HG03108 (cell line): ENCODE measurements around the gene ADAM12.

Experiments
- ATAC-seq: cut with Tn5 transposase; IDR thresholded peaks from one replicate; pipeline ENCODE4 v1.9.1; 2021; ENCODE audit warnings: moderate library complexity; ENCODE audit not compliant: unreplicated experiment

The ADAM12 gene

DNA sequence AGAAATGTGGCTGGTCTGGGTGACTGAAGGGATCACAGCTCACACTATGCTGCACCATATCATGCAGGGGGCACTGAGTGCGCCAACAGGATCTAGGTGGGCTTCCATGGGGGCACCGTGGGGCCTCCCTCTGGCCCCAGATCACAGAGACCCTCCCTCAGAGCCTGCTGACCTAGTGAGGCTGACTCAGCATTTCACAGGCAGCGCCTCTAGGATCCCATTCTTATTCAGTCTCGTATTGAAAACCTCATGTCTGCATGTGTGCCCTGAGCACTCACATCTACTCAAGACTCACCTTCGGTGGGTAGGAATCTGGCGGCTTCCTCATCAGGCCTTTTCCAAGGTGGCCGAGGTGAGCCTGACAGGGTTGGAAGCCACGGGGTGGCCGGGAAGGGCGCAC is 350.3 kb downstream of the ADAM12 start:
- no peak for ATAC-seq

- ATAC-seq = no peak
Observed at GRCh38 chr10:126036515-126036914, 351.8 kb downstream of the ADAM12 start.

- ATAC-seq = no peak
Observed at GRCh38 chr10:126034586-126034985, 353.7 kb downstream of the ADAM12 start.

- ATAC-seq = no peak
Observed at GRCh38 chr10:126029999-126030398, 358.3 kb downstream of the ADAM12 start.

- ATAC-seq = no peak
Observed at GRCh38 chr10:126027692-126028091, 360.6 kb downstream of the ADAM12 start.

GRCh38 chr10:126022841-126023240 is 365.4 kb downstream of the ADAM12 start:
- no peak for ATAC-seq

DNA sequence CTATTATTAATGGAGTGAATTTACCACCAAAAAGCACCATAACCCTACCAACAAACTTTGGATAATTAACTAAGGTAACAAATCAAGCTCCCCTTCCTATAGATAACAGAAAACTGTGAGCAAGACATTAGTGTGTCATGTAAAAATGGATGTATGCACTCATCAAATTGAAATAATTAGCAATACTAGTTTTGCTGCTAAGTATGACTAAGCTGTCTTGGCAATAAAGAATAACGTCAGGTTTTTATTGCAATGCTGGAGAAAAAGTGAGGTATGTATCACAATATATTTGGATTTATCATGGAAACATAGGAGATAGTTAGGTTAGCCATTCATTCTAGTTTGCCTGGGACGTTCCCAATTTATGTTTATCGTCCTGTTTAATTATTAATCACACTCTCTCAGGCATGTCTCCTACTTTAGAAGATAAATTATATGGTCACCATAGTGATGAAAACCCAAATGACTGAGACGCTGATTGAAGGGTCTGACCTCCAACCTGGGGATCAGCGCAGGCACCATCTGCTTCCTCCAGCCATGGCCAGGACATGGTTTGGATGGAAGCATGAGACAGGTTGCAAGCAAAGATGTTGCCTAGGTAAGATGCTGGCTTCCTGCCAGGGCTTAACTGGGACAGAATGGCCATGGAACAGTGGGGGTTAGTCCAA is 366.3 kb downstream of the ADAM12 start:
- ATAC-seq = no peak

DNA sequence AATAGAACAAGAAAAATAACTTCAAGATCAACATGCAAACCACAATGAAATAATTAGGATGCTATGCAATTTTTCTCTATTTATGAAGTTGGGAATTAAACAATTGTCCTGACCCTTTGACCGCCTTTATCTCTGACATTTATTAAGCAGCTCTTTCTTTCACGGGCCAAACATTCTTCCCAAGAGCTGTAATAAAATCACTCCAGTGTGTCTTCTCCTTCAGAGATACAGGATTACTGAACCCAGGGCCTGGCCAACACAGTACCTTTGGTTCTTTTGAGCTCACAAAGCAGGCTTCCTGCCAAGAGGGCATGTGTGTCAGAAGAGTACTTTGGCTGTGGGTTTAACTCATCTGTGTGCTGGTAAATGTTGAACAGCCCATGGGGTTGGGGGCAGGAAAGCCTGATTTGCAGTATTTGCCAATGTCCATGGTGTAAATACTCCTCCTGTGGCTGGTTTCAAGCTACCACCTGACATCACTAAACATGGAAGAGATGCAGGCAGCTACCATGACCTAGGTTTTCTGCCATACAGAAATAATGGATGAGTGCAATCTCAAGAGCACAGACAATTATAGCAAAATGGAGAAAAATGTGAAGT is 370.2 kb downstream of the ADAM12 start:
- no peak for ATAC-seq

DNA sequence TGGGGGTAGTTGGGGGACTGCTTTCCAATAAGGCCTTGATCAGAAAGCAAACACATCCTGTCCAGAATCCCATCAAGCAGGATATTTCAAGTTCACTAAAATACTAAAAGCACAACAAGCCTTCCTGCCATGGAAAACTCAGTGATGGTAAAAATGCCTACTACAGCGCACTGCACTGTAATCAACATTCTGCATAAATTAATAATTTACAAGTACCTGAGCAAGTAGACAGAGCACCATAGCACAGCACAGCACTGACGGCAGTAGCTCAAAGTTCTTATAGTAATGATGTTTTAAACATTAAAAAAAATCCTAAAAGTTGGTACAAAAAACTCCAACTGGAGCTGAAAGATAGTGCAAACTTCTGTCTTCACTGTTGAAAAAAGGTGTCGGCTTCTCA is 371.4 kb downstream of the ADAM12 start:
- no peak for ATAC-seq

- ATAC-seq = no peak
Observed at GRCh38 chr10:126016156-126016805, 372.0 kb downstream of the ADAM12 start.

DNA sequence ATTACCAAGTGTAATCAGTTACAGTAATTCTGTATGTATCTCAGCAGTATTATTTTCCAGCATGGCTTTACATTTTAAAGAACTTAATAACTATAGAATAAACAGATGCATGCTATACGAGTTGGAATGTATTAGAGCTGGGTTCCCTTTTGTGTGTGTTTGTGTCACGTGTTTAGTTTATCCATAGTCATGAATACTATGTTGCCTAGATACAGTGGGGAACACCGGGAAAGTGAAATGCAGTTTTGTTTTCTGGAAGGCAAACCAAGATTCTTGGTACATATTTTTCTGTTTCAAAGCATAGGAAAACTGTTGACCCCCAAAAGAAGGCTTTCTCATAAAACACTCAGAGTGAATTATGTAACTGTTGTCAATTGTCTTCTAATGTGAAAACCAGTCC is 372.9 kb downstream of the ADAM12 start:
- no peak for ATAC-seq

DNA sequence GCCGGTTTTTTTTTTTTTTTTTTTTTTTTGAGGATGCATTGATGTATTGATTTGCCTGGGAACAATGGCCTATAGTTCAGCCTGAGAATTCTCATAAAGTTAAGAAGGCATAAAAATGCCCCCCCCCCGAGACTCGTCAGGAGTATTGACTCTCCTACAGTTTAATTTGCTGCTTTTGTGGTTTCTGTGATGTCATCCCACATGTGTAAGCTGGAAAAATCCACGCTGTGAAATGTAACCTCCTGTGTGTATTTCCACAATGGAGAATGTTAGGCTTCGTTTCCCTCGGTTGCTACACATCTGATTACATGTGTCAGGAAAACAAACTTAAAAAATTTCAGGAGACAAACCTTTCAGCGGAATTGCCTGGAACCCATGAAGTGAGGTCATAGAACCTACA is 374.0 kb downstream of the ADAM12 start:
- no peak for ATAC-seq

- ATAC-seq = no peak
Observed at GRCh38 chr10:126013489-126014281, 374.6 kb downstream of the ADAM12 start.

- ATAC-seq = no peak
Observed at GRCh38 chr10:126012485-126012884, 375.8 kb downstream of the ADAM12 start.

GRCh38 chr10:126011995-126012394 is 376.3 kb downstream of the ADAM12 start:
- no peak for ATAC-seq

DNA sequence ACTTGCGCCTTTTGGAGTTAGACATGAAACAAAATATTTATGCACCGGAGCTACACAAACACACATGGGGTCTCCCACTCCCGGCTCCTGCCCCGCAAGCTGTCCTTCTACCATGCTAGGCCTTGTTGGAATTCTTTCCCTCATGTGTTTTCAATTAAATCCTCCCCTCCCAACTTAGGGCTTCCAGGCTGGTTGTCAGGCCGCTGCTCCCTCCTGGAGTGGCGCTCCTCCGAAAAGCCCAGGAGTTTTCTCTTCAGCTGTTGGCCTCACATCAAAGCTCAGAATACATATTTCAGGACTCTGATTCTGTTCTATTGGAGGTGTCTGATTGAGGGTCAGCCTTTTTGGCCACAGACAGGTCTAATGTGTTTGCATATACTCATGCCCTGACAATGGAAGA is 378.6 kb downstream of the ADAM12 start:
- ATAC-seq = no peak

- ATAC-seq = no peak
Observed at GRCh38 chr10:126006906-126007305, 381.4 kb downstream of the ADAM12 start.

- no peak for ATAC-seq
Observed at GRCh38 chr10:126006264-126006663, 382.0 kb downstream of the ADAM12 start.

DNA sequence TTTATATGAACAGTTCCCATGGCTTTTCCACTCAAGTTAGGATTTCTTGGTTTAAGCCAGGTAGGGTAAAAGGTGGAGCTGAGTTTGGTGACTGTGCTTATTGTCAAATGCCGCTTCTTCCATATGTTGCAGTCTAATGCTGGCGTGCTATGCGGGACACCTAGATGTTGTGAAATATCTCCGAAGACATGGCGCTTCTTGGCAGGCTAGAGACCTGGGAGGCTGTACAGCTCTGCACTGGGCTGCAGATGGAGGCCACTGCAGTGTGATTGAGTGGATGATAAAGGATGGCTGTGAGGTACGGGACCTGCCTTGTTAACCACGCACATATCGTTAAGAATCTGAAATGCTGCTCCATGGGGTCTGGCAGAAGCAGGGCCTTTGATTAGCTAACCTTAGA is 383.5 kb downstream of the ADAM12 start:
- no peak for ATAC-seq

DNA sequence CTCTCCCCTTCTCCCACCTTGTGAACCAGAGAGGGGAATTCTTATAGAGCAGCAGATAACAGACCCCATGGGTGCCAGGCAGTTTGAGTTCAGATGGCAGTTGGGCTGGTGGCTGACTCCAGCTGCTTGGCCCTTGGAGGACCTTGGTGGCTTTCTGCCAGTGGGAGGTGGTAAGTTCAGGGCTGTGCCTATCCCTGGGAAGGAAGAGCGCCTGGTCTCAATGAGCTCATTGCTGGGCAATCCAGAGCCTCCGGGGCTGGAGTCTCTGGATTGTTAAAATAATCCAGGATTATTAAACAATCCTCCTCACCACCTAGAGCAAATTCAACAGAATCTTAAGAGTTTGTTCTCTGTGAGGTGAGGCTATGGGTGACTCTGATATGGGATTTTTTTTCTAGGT is 386.7 kb downstream of the ADAM12 start:
- no peak for ATAC-seq

DNA sequence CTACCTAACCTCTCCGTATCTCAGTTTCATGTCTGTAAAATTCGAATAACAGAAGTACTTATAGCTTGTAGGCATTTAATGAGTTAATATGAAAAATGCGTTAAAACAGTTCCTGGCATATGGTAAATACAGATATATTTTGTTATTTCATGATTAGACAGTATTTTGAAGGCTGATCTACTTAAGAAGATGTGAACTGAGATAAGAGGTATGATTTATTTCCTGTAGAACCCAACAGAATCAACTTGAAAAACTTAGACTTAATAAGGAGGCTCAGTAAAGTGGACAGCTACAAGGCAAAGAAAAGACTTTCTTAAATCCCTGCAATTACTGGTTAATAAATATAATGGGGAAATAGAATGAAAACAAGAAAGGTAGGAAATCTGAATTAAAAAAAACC is 388.6 kb downstream of the ADAM12 start:
- ATAC-seq = no peak

DNA sequence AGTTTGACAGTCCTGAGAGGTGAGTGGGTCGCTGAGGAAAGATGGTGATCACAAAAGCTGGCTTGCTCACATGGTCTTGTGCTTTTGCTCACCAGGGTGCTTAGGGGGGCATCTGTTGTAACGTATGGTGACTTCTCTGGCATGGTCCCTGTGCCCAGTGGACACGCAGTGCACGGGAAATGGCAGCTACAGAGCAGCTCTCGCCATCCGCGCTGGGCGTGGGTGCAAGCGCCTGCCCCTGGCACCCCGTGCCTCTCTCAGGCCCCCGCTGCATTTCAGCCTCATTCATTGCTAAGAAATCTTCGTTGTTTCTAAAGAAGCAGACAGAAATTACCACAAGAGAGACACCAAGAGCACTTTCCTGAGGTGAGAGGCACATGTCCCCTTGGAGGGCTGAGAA is 390.7 kb downstream of the ADAM12 start:
- ATAC-seq = no peak
